Stimulated activated naive CD8-positive, alpha-beta T cell treated with anti-CD3 and anti-CD28 coated beads, Interleukin-15, Interleukin-2, amounts not matched to agents 100 ng/mL and 50 ng/mL, for 24 hours (primary cell): ENCODE results near the gene CHCHD6.

Experiments
- H3K27ac Mint-ChIP-seq: one replicate; pipeline ENCODE4 v1.8.0; 2021; ENCODE audit warnings: mild to moderate bottlenecking, mixed read lengths
- H3K27me3 Mint-ChIP-seq: one replicate; pipeline ENCODE4 v1.8.0; 2021; ENCODE audit warnings: mixed read lengths
- H3K36me3 Mint-ChIP-seq: one replicate; pipeline ENCODE4 v1.8.0; 2021; ENCODE audit warnings: low read depth, mixed read lengths
- H3K4me1 Mint-ChIP-seq: one replicate; pipeline ENCODE4 v1.8.0; 2021; ENCODE audit warnings: low read depth, mixed read lengths
- H3K4me3 Mint-ChIP-seq: one replicate; pipeline ENCODE4 v1.8.0; 2021; ENCODE audit warnings: mild to moderate bottlenecking, mixed read lengths
- H3K9me3 Mint-ChIP-seq: one replicate; pipeline ENCODE4 v1.8.0; 2021; ENCODE audit warnings: mixed read lengths

Gene CHCHD6

DNA sequence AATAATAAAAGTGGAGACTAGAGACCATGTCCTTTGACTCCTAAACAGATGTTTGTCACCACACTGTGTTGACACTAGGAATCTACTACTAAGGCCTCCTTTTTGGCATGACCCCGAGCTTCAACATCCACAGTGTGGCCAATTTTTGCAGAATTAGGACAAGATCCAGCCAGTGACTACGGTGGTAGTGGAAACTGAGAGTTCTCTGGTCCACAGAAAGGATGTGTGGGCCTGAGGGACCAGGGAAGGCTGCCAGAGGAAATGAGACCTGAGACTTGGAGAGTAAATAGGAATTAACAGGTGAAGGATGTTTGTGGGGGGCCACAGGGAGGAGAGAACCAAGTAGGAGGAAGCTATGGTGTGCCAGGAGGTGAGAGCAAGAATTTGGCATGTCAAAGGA, 122.7 kb downstream of the CHCHD6 start:
- Mint-ChIP-seq H3K36me3 (peaks cover 10% of the 10 kb centered on the region), H3K4me3 (no peak overlapping the region), H3K4me1 (peaks cover 15% of the 10 kb centered on the region), H3K9me3 (peaks cover under 1% of the 10 kb centered on the region), H3K27ac (no peak overlapping the region), H3K27me3 (no peaks in the 10 kb centered on the region)

DNA sequence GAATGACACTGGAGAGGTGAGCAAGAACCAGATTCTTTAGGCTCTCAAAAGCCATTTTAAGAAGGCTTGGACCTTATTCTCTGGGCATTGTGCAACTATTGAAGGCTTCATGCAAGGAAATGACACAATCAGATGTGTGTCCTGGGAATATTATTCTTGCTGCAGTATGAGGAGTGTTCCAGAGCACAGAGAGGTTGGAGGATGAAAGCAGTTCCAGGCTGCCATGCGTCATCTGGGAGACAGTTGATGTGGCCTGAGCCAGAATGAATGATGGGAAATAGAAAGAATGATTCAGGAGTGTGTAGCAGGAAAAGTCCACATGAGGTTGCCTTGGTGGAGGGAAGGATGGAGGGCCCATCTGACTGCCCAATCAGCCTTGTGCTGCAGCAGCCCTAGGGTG, 123.1 kb downstream of the CHCHD6 start:
- no peak overlapping the region for H3K4me3 Mint-ChIP-seq
- no peak overlapping the region for H3K27ac Mint-ChIP-seq
- no peaks in the 10 kb centered on the region for H3K27me3 Mint-ChIP-seq
- peaks cover 15% of the 10 kb centered on the region for H3K4me1 Mint-ChIP-seq
- no peaks in the 10 kb centered on the region for H3K9me3 Mint-ChIP-seq
- peaks cover 6% of the 10 kb centered on the region for H3K36me3 Mint-ChIP-seq

DNA sequence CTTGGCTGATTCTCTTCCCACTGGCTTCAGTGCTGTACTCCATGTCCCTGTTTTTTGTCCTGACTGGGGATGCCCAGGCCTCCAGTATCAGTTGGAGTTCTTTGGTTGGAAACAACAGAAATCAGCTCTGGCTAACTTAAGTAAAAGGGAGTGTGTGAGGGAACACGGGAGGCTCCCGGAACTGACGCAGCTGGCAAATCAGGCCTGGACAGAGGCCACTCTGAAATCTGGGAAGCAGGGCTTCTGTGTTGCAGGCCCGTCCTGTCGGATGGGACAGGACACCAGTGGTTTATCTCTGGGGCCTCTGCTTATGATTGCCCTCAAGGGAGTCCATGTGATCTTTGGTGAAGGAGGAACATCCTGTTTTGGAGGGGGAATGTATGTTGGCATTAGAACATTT, 124.3 kb downstream of the CHCHD6 start:
- peaks cover 4% of the 10 kb centered on the region for H3K36me3 Mint-ChIP-seq
- H3K27me3 Mint-ChIP-seq, result no peaks in the 10 kb centered on the region
- peaks cover 15% of the 10 kb centered on the region for H3K4me1 Mint-ChIP-seq
- no peak overlapping the region for H3K27ac Mint-ChIP-seq
- no peaks in the 10 kb centered on the region for H3K9me3 Mint-ChIP-seq
- H3K4me3 Mint-ChIP-seq, result no peak overlapping the region

DNA sequence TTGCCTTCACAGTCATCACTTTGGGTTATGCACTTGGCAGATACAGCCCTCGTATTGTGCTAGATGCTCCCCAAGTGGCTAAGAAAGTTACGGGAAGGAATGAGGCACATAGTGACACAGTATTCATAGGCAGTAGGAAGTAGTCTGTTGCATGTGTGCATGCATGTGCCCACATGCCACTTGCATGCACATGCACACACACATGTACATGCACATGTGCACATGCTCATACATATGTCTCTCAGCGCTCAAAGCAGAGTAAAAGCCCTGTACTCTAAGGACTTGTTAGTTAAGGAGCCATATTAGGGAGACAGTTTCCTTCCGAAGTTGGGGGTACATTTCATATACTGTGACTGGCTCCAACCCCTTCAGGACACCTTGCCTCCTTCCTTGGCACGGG, 128.9 kb downstream of the CHCHD6 start:
- H3K27ac Mint-ChIP-seq, result no peak overlapping the region
- H3K36me3 Mint-ChIP-seq, result peaks cover 2% of the 10 kb centered on the region
- no peak overlapping the region for H3K4me3 Mint-ChIP-seq

DNA sequence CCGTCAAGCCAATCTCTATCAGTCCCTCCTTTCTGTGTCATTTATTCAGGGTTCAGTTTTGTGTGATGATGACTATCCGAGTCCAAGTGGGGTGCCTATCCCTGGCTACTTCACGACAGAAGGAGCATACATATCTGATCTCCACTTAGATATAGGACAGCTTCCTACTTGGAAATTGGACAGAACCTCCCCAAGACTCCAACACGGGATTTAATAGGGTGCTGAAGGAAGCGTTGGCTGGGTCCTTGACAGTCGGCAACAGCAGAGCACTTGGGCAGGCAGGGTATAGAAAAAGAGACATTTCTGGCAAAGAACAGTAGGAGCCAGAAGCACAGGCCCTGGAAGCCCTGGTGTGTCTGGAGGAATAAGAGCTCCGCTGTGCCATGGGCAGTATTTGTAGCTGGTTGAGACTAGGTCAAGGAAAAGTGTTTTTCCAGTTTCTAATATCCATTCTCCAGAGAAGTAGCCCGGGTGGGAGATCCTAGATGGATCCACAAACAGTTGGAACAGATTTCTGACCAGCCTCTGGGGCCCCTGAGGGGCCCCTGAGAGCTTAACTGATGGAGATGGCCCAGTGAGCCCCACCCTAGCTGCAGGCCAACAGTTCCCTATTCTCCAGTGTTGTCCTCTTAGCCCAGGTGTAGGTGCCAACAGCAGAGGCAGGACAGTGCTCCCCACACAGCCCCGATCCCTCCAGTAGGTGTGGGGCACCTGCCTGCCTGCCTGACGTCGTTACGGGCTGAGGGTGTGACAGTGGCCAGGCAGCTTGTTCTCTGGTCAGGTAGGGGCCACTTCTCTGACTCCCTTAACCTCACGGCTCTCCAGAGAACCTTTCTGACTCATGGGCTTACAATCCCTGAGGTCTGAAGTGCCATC, 130.8 kb downstream of the CHCHD6 start:
- H3K36me3 Mint-ChIP-seq, result no peaks in the 10 kb centered on the region
- no peak overlapping the region for H3K27ac Mint-ChIP-seq
- H3K9me3 Mint-ChIP-seq, result no peaks in the 10 kb centered on the region
- no peak overlapping the region for H3K4me3 Mint-ChIP-seq
- no peaks in the 10 kb centered on the region for H3K27me3 Mint-ChIP-seq
- H3K4me1 Mint-ChIP-seq, result no peaks in the 10 kb centered on the region

More for the DNA sequence above, 128.9 kb downstream of the CHCHD6 start:
- no peaks in the 10 kb centered on the region for H3K27me3 Mint-ChIP-seq
- peaks cover 13% of the 10 kb centered on the region for H3K4me1 Mint-ChIP-seq
- no peaks in the 10 kb centered on the region for H3K9me3 Mint-ChIP-seq

DNA sequence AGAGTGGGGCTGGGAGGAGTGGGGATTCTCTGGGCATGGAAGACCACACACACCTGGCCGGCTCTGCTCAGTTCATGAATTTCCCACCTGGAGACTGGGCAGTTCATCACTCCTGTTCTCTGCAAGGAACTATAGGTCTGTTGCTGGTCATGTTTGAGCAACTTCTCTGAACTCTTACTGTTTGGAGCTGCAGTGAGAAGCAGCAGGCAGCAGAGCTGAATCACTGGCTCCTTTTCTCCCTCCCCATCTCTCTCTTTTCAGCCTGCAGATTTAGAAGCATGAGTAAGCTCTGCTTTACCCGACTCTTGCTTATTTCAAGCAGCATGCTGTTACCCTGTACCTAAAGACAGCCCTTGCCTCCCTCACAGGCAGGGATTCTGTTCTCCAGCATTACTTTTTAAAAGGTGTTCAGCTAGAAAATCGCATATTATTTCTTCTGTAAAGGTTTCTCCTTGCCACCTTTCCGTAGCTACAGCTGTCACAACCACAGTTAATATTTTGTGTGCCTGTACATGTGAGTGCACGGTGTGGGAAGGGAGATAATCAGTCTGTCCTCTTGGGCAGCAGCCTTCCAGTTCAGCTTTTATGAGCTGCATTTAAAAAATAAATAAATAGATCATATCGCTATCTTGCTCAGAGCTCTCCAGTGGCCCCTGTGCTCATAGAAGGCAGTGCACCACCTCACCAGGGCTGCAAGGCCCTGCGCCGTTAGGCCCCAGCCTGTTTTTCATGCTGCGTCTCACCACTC, 131.6 kb downstream of the CHCHD6 start:
- Mint-ChIP-seq H3K4me3 (no peak overlapping the region), H3K4me1 (no peaks in the 10 kb centered on the region), H3K27ac (no peak overlapping the region), H3K36me3 (no peaks in the 10 kb centered on the region), H3K27me3 (no peaks in the 10 kb centered on the region), H3K9me3 (no peaks in the 10 kb centered on the region)

- Mint-ChIP-seq H3K4me1 (no peaks in the 10 kb centered on the region), H3K36me3 (no peaks in the 10 kb centered on the region), H3K27ac (no peak overlapping the region), H3K27me3 (no peaks in the 10 kb centered on the region), H3K4me3 (no peak overlapping the region), H3K9me3 (no peaks in the 10 kb centered on the region)
These were observed 132.3 kb downstream of the CHCHD6 start for GRCh38 chr3:126836220-126836860.

GRCh38 chr3:126837773-126838172, 133.7 kb downstream of the CHCHD6 start:
- H3K27me3 Mint-ChIP-seq, result no peaks in the 10 kb centered on the region
- no peaks in the 10 kb centered on the region for H3K9me3 Mint-ChIP-seq
- H3K27ac Mint-ChIP-seq, result no peak overlapping the region

DNA sequence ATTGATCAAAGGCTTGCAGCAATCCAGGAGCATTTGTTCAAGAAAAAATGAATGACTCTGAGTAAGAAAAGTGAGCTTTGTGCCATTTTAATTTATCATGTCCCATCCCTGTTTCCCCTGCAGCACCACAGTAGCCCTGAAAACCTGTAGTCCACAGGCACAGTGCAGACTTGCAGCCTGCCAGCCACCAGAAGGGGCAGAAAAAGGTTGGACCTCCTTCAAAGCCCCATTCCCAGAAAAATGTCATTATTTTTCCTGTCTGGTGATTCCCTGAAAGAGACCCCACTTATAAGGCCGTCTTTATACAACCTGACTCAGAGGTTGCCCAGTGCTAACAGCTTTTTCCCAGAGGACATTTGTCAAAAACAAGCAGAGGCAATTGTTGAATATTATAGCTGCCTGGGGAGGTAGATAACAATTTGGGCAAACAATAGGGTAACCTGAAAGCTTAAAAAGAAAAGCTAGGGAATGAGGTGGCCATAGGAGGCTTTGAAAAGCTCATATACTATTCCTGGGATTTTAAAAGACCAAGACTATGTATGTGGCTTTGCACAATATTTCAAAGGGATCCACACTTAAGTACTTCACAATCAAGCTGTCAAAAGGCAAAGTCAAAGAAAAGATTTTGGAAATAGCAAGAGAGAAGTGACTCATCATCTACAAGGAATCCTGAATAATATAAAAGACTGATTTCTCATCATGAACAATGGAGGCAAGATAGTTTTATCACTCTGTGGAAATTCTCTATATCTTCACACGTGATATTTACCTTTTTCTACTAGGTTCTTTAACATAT, 142.1 kb downstream of the CHCHD6 start:
- Mint-ChIP-seq H3K9me3 (no peaks in the 10 kb centered on the region), H3K36me3 (peaks cover 7% of the 10 kb centered on the region), H3K4me3 (no peak overlapping the region), H3K27me3 (no peaks in the 10 kb centered on the region), H3K27ac (no peak overlapping the region), H3K4me1 (no peaks in the 10 kb centered on the region)

More at GRCh38 chr3:126837773-126838172, 133.7 kb downstream of the CHCHD6 start:
- Mint-ChIP-seq H3K4me1 (no peaks in the 10 kb centered on the region), H3K4me3 (no peak overlapping the region), H3K36me3 (no peaks in the 10 kb centered on the region)

DNA sequence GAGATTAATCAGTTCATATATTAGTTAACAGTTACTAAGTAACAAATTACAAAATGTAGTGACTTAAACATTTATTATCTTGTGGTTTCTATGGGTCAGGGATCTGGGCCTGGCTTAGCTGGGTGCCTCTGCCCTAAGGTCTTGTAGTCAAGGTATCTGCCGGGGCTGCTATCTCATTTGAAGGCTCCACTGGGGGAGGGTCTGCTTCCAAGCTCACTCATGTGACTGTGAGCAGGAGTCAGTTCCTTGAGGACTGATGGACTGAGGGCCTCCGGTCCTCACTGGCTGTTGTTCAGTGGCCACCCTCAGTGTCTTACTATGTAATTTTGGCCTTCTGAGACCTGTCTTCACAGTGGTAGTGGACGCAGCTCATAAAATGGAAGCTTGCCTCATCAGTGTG, 143.0 kb downstream of the CHCHD6 start:
- Mint-ChIP-seq H3K36me3 (peaks cover 7% of the 10 kb centered on the region), H3K9me3 (no peaks in the 10 kb centered on the region), H3K4me3 (no peak overlapping the region), H3K27ac (no peak overlapping the region), H3K27me3 (no peaks in the 10 kb centered on the region), H3K4me1 (no peaks in the 10 kb centered on the region)

GRCh38 chr3:126848991-126849390, 145.0 kb downstream of the CHCHD6 start:
- H3K4me1 Mint-ChIP-seq, result no peaks in the 10 kb centered on the region
- no peaks in the 10 kb centered on the region for H3K9me3 Mint-ChIP-seq
- H3K4me3 Mint-ChIP-seq, result no peak overlapping the region
- no peaks in the 10 kb centered on the region for H3K27me3 Mint-ChIP-seq
- peaks cover 11% of the 10 kb centered on the region for H3K36me3 Mint-ChIP-seq
- H3K27ac Mint-ChIP-seq, result no peak overlapping the region

- no peaks in the 10 kb centered on the region for H3K4me1 Mint-ChIP-seq
These were observed 145.7 kb downstream of the CHCHD6 start for GRCh38 chr3:126849768-126850167.

GRCh38 chr3:126850370-126851085, 146.5 kb downstream of the CHCHD6 start:
- Mint-ChIP-seq H3K4me1 (no peaks in the 10 kb centered on the region), H3K9me3 (no peaks in the 10 kb centered on the region), H3K27ac (no peak overlapping the region), H3K36me3 (peaks cover 11% of the 10 kb centered on the region), H3K27me3 (no peaks in the 10 kb centered on the region), H3K4me3 (no peak overlapping the region)

More at GRCh38 chr3:126849768-126850167, 145.7 kb downstream of the CHCHD6 start:
- Mint-ChIP-seq H3K27ac (no peak overlapping the region), H3K4me3 (no peak overlapping the region), H3K27me3 (no peaks in the 10 kb centered on the region), H3K9me3 (no peaks in the 10 kb centered on the region), H3K36me3 (peaks cover 11% of the 10 kb centered on the region)

- Mint-ChIP-seq H3K4me3 (no peak overlapping the region), H3K27me3 (no peaks in the 10 kb centered on the region), H3K27ac (no peak overlapping the region), H3K36me3 (peaks cover 11% of the 10 kb centered on the region), H3K9me3 (no peaks in the 10 kb centered on the region), H3K4me1 (no peaks in the 10 kb centered on the region)
These were observed 147.3 kb downstream of the CHCHD6 start for GRCh38 chr3:126851382-126851781.
